HepG2 (cell line): Measurements from ENCODE around the gene RAPGEFL1. TPM values are rescaled to one million over a fixed set of nuclear protein-coding genes. Genes with fewer than 3 reads are reported as not detected.

ENCODE experiments used
- ATAC-seq: fragments of 200-7000 bp; cut with Tn5 transposase; 3 replicates; pipeline ENCODE4 v1.9.1; 2020; ENCODE audit warnings: mild to moderate bottlenecking, moderate library complexity
- BruUV-seq: library from RNA; stranded (reverse); fragments of 400-500 nt; replicated peaks from 2 replicates; lab custom pipeline; 2021; lab: Mats Ljungman, UMichigan
- CTCF ChIA-PET: fragments of 300-600 bp; formaldehyde crosslinking; extraction: SDS; loops from one replicate; lab custom pipeline; 2021; ENCODE audit warnings: low total read pairs, inconsistent platforms, low intra/inter-chr PET ratio; lab: Yijun Ruan, JAX
- POLR2A ChIA-PET: fragments of 350-600 bp; sonication (Branson Sonifier 250); formaldehyde crosslinking; loops from one replicate; lab custom pipeline; 2020; ENCODE audit warnings: antibody characterized with exemption, inconsistent platforms; lab: Yijun Ruan, JAX
- DNase-seq: peaks from one replicate; pipeline ENCODE4 v3.0.0-alpha.2; 2015; ENCODE audit warnings: low spot score
- FAIRE-seq: peaks from 3 replicates; lab custom pipeline; 2011; peaks lifted over from hg19 to GRCh38; lab: Jason Lieb, UNC
- H2AFZ ChIP-seq: one replicate; pipeline ENCODE4 v1.6.1; 2011; ENCODE audit warnings: low read length, inconsistent platforms
- H3K27ac ChIP-seq: fragments of 300-600 bp; 3 replicates; pipeline ENCODE4 v1.8.0; 2011; ENCODE audit warnings: mixed run types, mild to moderate bottlenecking, mixed read lengths, low read length, inconsistent platforms; ENCODE audit not compliant: insufficient read depth; ENCODE audit errors: extremely low read length
- H3K27me3 ChIP-seq, 2 experiments: fragments of 200-600 bp in 1 of 2; 2 replicates in 1 of 2; 3 replicates in 1 of 2; pipeline versions ENCODE4 v1.6.0 to v1.8.0; 2011; ENCODE audit warnings: low read length in 2 of 2, mild to moderate bottlenecking in 2 of 2, moderate library complexity in 2 of 2, inconsistent platforms in 1 of 2; ENCODE audit not compliant: insufficient read depth in 2 of 2, control insufficient read depth in 1 of 2
- H3K36me3 ChIP-seq, 2 experiments: fragments of 200-600 bp in 1 of 2; replicated peaks in 1 of 2; 2 replicates in 1 of 2; 3 replicates in 1 of 2; pipeline versions ENCODE4 v1.5.1 to v1.8.0; 2011; ENCODE audit warnings: low read length in 2 of 2, inconsistent platforms in 1 of 2; ENCODE audit not compliant: insufficient read depth in 2 of 2, control insufficient read depth in 1 of 2
- H3K4me1 ChIP-seq: 2 replicates; pipeline ENCODE4 v1.5.1; 2012; ENCODE audit warnings: low read length, inconsistent platforms; ENCODE audit not compliant: insufficient read depth
- H3K4me2 ChIP-seq: 2 replicates; pipeline ENCODE4 v1.6.0; 2011; ENCODE audit warnings: low read depth, low read length, inconsistent platforms
- H3K4me3 ChIP-seq, 3 experiments: fragments of 200-600 bp in 1 of 3; sonication (generic), shearing (Covaris generic) in 1 of 3; replicated peaks in 1 of 3; 2 replicates each; pipeline ENCODE4 v1.5.1; 2011 to 2016; ENCODE audit warnings: low read length in 3 of 3, inconsistent platforms in 2 of 3, low read depth in 2 of 3, mild to moderate bottlenecking in 2 of 3, control low read depth in 1 of 3, mixed read lengths in 1 of 3; ENCODE audit not compliant: insufficient read depth in 1 of 3
- H3K79me2 ChIP-seq: one replicate; pipeline ENCODE4 v1.6.1; 2011; ENCODE audit warnings: low read length, inconsistent platforms; ENCODE audit not compliant: insufficient read depth
- H3K9ac ChIP-seq: 2 replicates; pipeline ENCODE4 v1.6.0; 2011; ENCODE audit warnings: mild to moderate bottlenecking, low read depth, low read length, inconsistent platforms; ENCODE audit not compliant: insufficient read depth
- H3K9me3 ChIP-seq: 2 replicates; pipeline ENCODE4 v1.5.1; 2012; ENCODE audit warnings: mild to moderate bottlenecking, low read length
- H4K20me1 ChIP-seq: 2 replicates; pipeline ENCODE4 v1.6.0; 2011; ENCODE audit warnings: inconsistent platforms, mild to moderate bottlenecking, low read length, moderate library complexity; ENCODE audit not compliant: insufficient read depth
- AGO2 ChIP-seq: fragments of 200-400 bp; formaldehyde crosslinking; optimal IDR thresholded peaks from 2 replicates; pipeline ENCODE3; 2017; ENCODE audit warnings: mild to moderate bottlenecking, low read depth, low read length, moderate library complexity
- FOXO1 ChIP-seq: sonication (generic); formaldehyde crosslinking; IDR thresholded peaks from 2 replicates; pipeline ENCODE4 v1.4.0; 2020; ENCODE audit warnings: missing genetic modification reagents
- MIER2 ChIP-seq: IDR thresholded peaks from 2 replicates; pipeline ENCODE4 v1.6.1; 2016; ENCODE audit warnings: missing biosample characterization, missing genetic modification reagents
- NR2C2 ChIP-seq: sonication (generic); formaldehyde crosslinking; IDR thresholded peaks from 2 replicates; pipeline ENCODE4 v1.4.0; 2020; ENCODE audit warnings: missing genetic modification reagents, mild to moderate bottlenecking, moderate library complexity, borderline replicate concordance
- TBX2 ChIP-seq: sonication (generic); formaldehyde crosslinking; IDR thresholded peaks from 2 replicates; pipeline ENCODE4 v1.5.0; 2020; ENCODE audit warnings: missing genetic modification reagents, mild to moderate bottlenecking, borderline replicate concordance
- ZNF17 ChIP-seq: sonication (generic); formaldehyde crosslinking; IDR thresholded peaks from 2 replicates; pipeline ENCODE4 v1.5.0; 2020; ENCODE audit warnings: mild to moderate bottlenecking, missing genetic modification reagents
- ZNF644 ChIP-seq: IDR thresholded peaks from 2 replicates; pipeline ENCODE4 v1.6.1; 2016; ENCODE audit warnings: low read depth
- WGBS: methylation state at CpG from one replicate; pipeline ENCODE4 v1.1.6; 2017; ENCODE audit warnings: low lambda C conversion rate; 5-methylcytosine and 5-hydroxymethylcytosine counted together
- in situ Hi-C: cut with HindIII; loops from 2 replicates; pipeline ENCODE4 v1.10.0; 2017; ENCODE audit warnings: low pct_unique_long_range_greater_than_20kb; ENCODE audit not compliant: extremely low pct_ligation_motif_present
- intact Hi-C: fragments of 100-400 bp; cut with micrococcal nuclease; formaldehyde crosslinking; loops from one replicate; pipeline ENCODE4 v1.10.0; 2022; ENCODE audit not compliant: unreplicated experiment
- polyA plus RNA-seq, 8 experiments: library from polyadenylated mRNA; depleted of rRNA in 3 of 8; stranded (reverse) in 7 of 8; unstranded in 1 of 8; fragments of >200 nt; fragmentation: Illumina TruSeq in 4 of 8; extraction: Trizol in 4 of 8; gene quantifications; 2 replicates each; pipeline versions ENCODE4 v1.2.1 to v1.2.3, GENCODE V29; 2011 to 2016; ENCODE audit warnings: low read depth in 4 of 8, missing spikeins in 1 of 8, mixed read lengths in 1 of 8; ENCODE audit not compliant: insufficient read depth in 1 of 8
- total RNA-seq, 5 experiments: library from RNA; depleted of rRNA; stranded (reverse); fragments of >200 nt; fragmentation: Illumina TruSeq; extraction: Trizol; gene quantifications; 2 replicates each; pipeline ENCODE4 v1.2.3, GENCODE V29; 2016; ENCODE audit warnings: low read depth in 1 of 5
- TF ChIP-seq, protein P1 (sequence below): sonication (generic); formaldehyde crosslinking; IDR thresholded peaks from 2 replicates; pipeline ENCODE4 v1.4.0; 2020; ENCODE audit warnings: missing genetic modification reagents
- TF ChIP-seq, protein P2 (sequence below), 2 experiments: sonication (generic) in 1 of 2; formaldehyde crosslinking in 1 of 2; IDR thresholded peaks; 2 replicates each; pipeline versions ENCODE4 v1.4.0 to v1.6.1; 2018 to 2020; ENCODE audit warnings: missing genetic modification reagents in 2 of 2, borderline replicate concordance in 1 of 2, low read depth in 1 of 2, mild to moderate bottlenecking in 1 of 2, missing biosample characterization in 1 of 2
- TF ChIP-seq, protein P3 (sequence below): sonication (generic); formaldehyde crosslinking; IDR thresholded peaks from 2 replicates; pipeline ENCODE4 v1.8.0; 2023; ENCODE audit warnings: mild to moderate bottlenecking, missing genetic modification reagents

The RAPGEFL1 gene
- total and polyA plus RNA-seq, 2 of the 13 experiments (the other 11 are each of a cell fraction or from before 2014, with no cell fraction given): 4.5 to 7.8 TPM

DNA sequence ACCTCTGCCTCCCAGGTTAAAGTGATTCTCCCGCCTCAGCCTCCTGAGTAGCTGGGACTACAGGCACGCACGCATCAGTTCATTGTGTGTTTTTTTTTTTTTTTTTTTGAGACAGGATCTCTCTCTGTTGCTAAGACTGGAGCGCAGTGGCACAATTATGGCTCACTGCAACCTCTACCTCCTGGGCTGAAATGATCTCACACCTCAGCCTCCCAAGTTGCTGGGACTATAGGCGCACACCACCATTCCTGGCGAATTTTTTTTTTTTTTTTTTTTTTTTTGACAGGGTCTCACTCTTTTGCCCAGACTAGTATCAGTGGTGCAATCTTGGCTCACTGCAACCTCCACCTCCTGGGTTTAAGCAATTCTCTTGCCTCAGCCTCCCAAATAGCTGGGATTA, 17.8 kb upstream of the RAPGEFL1 start:
- intact Hi-C loops: no loop called here
- CTCF ChIA-PET: no interaction called here

More for the DNA sequence above, 17.8 kb upstream of the RAPGEFL1 start:
- DNase-seq: no peak
- TF ChIP-seq NR2C2 (CRISPR knock-in tag): no peak
- TF ChIP-seq FOXO1 (CRISPR knock-in tag): no peak
- TF ChIP-seq, protein P1, sequence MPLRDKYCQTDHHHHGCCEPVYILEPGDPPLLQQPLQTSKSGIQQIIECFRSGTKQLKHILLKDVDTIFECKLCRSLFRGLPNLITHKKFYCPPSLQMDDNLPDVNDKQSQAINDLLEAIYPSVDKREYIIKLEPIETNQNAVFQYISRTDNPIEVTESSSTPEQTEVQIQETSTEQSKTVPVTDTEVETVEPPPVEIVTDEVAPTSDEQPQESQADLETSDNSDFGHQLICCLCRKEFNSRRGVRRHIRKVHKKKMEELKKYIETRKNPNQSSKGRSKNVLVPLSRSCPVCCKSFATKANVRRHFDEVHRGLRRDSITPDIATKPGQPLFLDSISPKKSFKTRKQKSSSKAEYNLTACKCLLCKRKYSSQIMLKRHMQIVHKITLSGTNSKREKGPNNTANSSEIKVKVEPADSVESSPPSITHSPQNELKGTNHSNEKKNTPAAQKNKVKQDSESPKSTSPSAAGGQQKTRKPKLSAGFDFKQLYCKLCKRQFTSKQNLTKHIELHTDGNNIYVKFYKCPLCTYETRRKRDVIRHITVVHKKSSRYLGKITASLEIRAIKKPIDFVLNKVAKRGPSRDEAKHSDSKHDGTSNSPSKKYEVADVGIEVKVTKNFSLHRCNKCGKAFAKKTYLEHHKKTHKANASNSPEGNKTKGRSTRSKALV (CRISPR knock-in tag): no peak
- no peak for TF ChIP-seq MIER2
- TF ChIP-seq AGO2: no peak
- TF ChIP-seq, protein P2, sequence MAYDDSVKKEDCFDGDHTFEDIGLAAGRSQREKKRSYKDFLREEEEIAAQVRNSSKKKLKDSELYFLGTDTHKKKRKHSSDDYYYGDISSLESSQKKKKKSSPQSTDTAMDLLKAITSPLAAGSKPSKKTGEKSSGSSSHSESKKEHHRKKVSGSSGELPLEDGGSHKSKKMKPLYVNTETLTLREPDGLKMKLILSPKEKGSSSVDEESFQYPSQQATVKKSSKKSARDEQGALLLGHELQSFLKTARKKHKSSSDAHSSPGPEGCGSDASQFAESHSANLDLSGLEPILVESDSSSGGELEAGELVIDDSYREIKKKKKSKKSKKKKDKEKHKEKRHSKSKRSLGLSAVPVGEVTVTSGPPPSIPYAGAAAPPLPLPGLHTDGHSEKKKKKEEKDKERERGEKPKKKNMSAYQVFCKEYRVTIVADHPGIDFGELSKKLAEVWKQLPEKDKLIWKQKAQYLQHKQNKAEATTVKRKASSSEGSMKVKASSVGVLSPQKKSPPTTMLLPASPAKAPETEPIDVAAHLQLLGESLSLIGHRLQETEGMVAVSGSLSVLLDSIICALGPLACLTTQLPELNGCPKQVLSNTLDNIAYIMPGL (CRISPR knock-in tag; IDR thresholded peaks at IDR 0.05; ENCODE audit: borderline replicate concordance in 1 of 2, low read depth in 1 of 2): no peak
- no peak for TF ChIP-seq ZNF644 (CRISPR knock-in tag)
- no peak for TF ChIP-seq ZNF17
- TF ChIP-seq TBX2: no peak
- TF ChIP-seq, protein P3, sequence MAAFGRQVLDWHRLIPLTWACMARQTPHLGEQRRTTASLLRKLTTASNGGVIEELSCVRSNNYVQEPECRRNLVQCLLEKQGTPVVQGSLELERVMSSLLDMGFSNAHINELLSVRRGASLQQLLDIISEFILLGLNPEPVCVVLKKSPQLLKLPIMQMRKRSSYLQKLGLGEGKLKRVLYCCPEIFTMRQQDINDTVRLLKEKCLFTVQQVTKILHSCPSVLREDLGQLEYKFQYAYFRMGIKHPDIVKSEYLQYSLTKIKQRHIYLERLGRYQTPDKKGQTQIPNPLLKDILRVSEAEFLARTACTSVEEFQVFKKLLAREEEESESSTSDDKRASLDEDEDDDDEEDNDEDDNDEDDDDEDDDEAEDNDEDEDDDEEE (CRISPR knock-in tag): no peak
- Histone ChIP-seq H3K27me3 (no peaks in the 10 kb centered on the region), H3K9me3 (no peaks in the 10 kb centered on the region), H3K4me3 (no peak overlapping the region), H3K79me2 (peaks cover 36% of the 10 kb centered on the region), H3K4me1 (peaks cover 15% of the 10 kb centered on the region), H3K36me3 (peaks cover 40 to 56% of the 10 kb centered on the region in 2 experiments), H3K27ac (no peak overlapping the region), H2AFZ (no peak overlapping the region), H3K9ac (no peak overlapping the region), H4K20me1 (no peaks in the 10 kb centered on the region), H3K4me2 (no peak overlapping the region)
- POLR2A ChIA-PET: no interaction called here
- ATAC-seq: no peak
- no TSS peak for BruUV-seq
- in situ Hi-C loops: no loop called here
- FAIRE-seq: no peak
- 97% methylated on average over 6 of the region's 6 CpGs for WGBS
